ENCODE data around the gene SRGAP1.
"Not testable (repeated sequence)": the region's sequence is repeated elsewhere in the genome, so short reads cannot be mapped to it uniquely, and the experiment has no call there.

SRGAP1 gene

GRCh38 chr12:64181430-64182291 lies 337.2 kb downstream of the SRGAP1 start:
- peak; percentile 77 for FAIRE-seq

GRCh38 chr12:64184216-64184615 lies 339.7 kb downstream of the SRGAP1 start:
- no peak for FAIRE-seq

- FAIRE-seq, result no peak
These were observed 342.3 kb downstream of the SRGAP1 start for GRCh38 chr12:64186789-64187188.

GRCh38 chr12:64187370-64187769 lies 342.9 kb downstream of the SRGAP1 start:
- no peak for FAIRE-seq

- no peak for FAIRE-seq
These were observed 343.3 kb downstream of the SRGAP1 start for GRCh38 chr12:64187794-64188193.

- FAIRE-seq, result no peak
These were observed 345.0 kb downstream of the SRGAP1 start for GRCh38 chr12:64189530-64189929.

- FAIRE-seq, result no peak
These were observed 345.6 kb downstream of the SRGAP1 start for GRCh38 chr12:64190140-64190539.

- FAIRE-seq, result no peak
These were observed 348.3 kb downstream of the SRGAP1 start for GRCh38 chr12:64192644-64193444.

GRCh38 chr12:64193931-64194330 lies 349.4 kb downstream of the SRGAP1 start:
- no peak for FAIRE-seq

- no peak for FAIRE-seq
These were observed 350.0 kb downstream of the SRGAP1 start for GRCh38 chr12:64194333-64195149.

GRCh38 chr12:64195841-64196240 lies 351.3 kb downstream of the SRGAP1 start:
- FAIRE-seq, result not testable (repeated sequence)

GRCh38 chr12:64203036-64203435 lies 358.5 kb downstream of the SRGAP1 start:
- FAIRE-seq, result no peak

- FAIRE-seq, result no peak
These were observed 359.3 kb downstream of the SRGAP1 start for GRCh38 chr12:64203775-64204174.

- no peak for FAIRE-seq
These were observed 361.0 kb downstream of the SRGAP1 start for GRCh38 chr12:64205542-64205941.

GRCh38 chr12:64207453-64207852 lies 363.0 kb downstream of the SRGAP1 start:
- FAIRE-seq, result no peak

Data from islet of Langerhans (tissue), 1 donor.